HTERT RPE-1 (cell line): Measurements from ENCODE around the gene ADCY6.

Experiments used
- in situ Hi-C: fragments of 300-500 bp; cut with MboI; formaldehyde crosslinking; loops from 4 replicates; pipeline ENCODE4 v1.14.3; 2020; ENCODE audit warnings: low sequenced_read_pairs

Gene ADCY6

GRCh38 chr12:48788854-48789775 is at the start of gene ADCY6:
Gene ADCY6, minus strand, starts transcription at chr12:48789089. Its CDS starts 5,655 bp downstream, at chr12:48783434.
- in situ Hi-C loops = no loop called here

GRCh38 chr12:48838048-48838447 is 49.2 kb upstream of the ADCY6 start:
- in situ Hi-C loops = no loop called here

- in situ Hi-C loops = no loop called here
Measured at GRCh38 chr12:48832321-48833060, 43.6 kb upstream of the ADCY6 start.

- in situ Hi-C loops = no loop called here
Measured at GRCh38 chr12:48831257-48831656, 42.4 kb upstream of the ADCY6 start.

GRCh38 chr12:48828841-48829575 is 40.1 kb upstream of the ADCY6 start:
- in situ Hi-C loops = no loop called here

- in situ Hi-C loops = no loop called here
Measured at GRCh38 chr12:48828293-48828692, 39.4 kb upstream of the ADCY6 start.

GRCh38 chr12:48827513-48828096 is 38.7 kb upstream of the ADCY6 start:
- in situ Hi-C loops = no loop called here

- in situ Hi-C loops = no loop called here
Measured at GRCh38 chr12:48827026-48827425, 38.1 kb upstream of the ADCY6 start.

- in situ Hi-C loops = no loop called here
Measured at GRCh38 chr12:48826209-48826855, 37.4 kb upstream of the ADCY6 start.

- in situ Hi-C loops = no loop called here
Measured at GRCh38 chr12:48824905-48825304, 36.0 kb upstream of the ADCY6 start.

- in situ Hi-C loops = no loop called here
Measured at GRCh38 chr12:48824112-48824511, 35.2 kb upstream of the ADCY6 start.

- in situ Hi-C loops = no loop called here
Measured at GRCh38 chr12:48823281-48823680, 34.4 kb upstream of the ADCY6 start.

GRCh38 chr12:48822711-48823110 is 33.8 kb upstream of the ADCY6 start:
- in situ Hi-C loops = no loop called here

GRCh38 chr12:48822139-48822538 is 33.2 kb upstream of the ADCY6 start:
- in situ Hi-C loops = no loop called here

- in situ Hi-C loops = no loop called here
Measured at GRCh38 chr12:48819986-48820725, 31.3 kb upstream of the ADCY6 start.

- in situ Hi-C loops = no loop called here
Measured at GRCh38 chr12:48818831-48819590, 30.1 kb upstream of the ADCY6 start.

GRCh38 chr12:48817873-48818830 is 29.3 kb upstream of the ADCY6 start, which contains the start of gene CACNB3:
Gene CACNB3, plus strand, starts transcription at chr12:48818496. Its CDS starts 434 bp downstream, at chr12:48818930.
- in situ Hi-C loops = no loop called here
